ENCODE results near the gene CAND2. TPM values are rescaled to one million over a fixed set of nuclear protein-coding genes. Genes with fewer than 3 reads are reported as not detected.

CAND2 gene
- 16.5 and 17.9 TPM in 2 replicates for polyA plus RNA-seq (2014; cell fraction: cytosol; rRNA removed)
- polyA plus RNA-seq (2014; cell fraction: nucleus; rRNA removed) = 21.2 and 26.5 TPM in 2 replicates

DNA sequence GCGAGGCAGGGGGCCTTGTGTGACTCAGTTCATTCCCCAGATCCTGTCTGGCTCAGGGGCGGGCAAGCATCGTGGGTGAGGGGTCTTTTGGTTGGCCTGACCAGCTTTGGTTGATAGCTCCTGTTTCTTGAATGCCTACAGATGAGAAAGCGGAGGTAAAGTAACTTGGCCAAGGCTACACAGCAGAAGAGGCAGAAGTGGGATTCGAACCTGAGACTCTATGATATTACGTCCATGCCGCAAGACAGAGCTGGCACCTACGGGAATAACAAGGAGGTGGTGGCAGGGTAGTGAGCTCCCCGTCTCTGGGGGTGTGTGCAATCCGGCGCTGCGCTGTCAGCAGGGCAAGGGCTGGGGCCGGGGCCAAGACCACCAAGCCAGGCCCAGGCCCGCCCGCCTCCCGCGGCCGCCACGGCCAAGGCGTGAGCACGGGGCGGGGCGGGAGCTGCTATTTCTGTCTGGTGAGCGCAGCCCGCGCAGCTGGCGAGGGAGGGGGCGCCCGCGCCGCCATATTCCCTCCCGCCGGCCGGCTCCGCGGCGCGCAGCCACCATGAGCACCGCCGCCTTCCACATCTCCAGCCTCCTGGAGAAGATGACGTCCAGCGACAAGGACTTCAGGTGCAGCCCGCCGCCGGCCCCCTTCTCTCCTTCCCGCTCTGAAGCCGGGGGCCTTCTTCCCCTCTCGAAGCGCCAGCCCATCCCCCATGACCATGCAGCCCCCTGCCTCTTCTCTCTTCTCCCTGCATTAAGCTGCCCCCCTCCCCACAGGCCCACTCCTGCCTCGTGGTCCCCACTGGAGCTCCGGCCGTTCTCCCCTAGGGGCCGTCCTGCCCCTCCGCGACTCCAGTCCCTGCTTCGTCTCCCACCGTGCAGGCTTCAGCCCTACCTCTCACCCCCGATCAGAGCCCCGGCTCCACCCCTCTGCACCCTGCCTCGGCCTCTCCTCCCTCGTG, at the start of gene CAND2:
Gene CAND2, plus strand, starts transcription at position 510 of the 953 bp plus-strand sequence. Its CDS starts 41 bp downstream, at position 551.
- DNase-seq (ENCODE audit: low spot score) = peak; percentile 72

GRCh38 chr3:12748477-12748876, 48.0 kb upstream of the CAND2 start:
- DNase-seq (ENCODE audit: low spot score) = no peak

GRCh38 chr3:12750223-12750622, 46.3 kb upstream of the CAND2 start:
- DNase-seq (ENCODE audit: low spot score) = no peak

DNA sequence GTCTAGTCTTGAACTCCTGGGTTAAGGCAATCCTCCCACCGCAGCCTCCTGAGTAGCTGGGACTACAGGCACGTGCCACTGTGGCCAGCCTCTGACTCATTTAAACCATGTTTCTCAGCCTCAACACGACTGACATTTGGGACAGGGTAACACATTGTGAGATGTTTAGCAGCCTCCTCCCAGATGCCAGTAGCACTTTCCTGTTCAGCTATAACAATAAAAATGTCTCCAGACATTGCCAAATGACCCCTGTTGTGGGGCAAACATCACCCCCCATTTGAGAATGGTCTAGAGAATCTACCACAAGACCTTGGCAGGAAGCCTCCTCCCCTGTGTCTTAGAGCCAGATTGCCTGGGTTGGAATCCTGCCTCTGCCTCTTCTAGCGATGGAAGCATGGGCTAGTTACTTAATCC, 45.8 kb upstream of the CAND2 start:
- DNase-seq (ENCODE audit: low spot score) = no peak

- DNase-seq (ENCODE audit: low spot score) = no peak
Observed at GRCh38 chr3:12751571-12751970, 44.9 kb upstream of the CAND2 start.

- no peak for DNase-seq (ENCODE audit: low spot score)
Observed at GRCh38 chr3:12752102-12752501, 44.4 kb upstream of the CAND2 start.

- no peak for DNase-seq (ENCODE audit: low spot score)
Observed at GRCh38 chr3:12752809-12753208, 43.7 kb upstream of the CAND2 start.

DNA sequence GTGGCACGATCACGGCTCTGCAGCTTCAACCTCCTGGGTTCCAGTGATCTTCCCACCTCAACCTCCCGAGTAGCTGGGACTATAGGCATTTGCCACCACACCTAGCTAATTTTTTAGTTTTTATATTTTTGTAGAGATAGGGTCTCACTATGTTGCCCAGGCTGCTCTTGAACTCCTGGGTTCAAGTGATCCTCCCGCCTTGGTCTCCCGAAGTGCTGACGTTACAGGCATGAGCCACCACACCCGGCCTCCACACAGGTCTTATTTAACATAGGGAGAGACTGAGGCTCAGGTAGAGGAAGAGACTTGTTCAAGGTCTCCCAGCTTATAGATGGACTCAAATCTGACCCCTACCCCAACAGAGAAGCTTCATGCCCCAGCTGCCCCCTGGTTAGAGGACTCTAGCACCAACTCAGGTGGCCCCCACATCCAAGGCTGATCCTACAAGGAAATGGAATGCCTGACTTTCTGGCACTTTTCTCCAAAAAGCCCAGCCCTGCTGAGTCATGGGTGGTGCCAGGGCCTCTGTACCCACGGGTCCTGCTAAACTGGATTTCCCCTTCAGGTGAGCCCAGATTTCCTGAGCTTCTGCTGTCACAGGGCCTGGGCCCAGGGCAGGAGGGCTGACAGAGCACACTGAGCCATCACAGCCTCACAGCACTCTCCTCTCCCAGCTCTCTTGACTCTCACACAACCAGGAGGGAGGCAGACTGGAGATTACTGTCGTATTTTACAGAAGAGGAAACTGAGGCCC, 43.0 kb upstream of the CAND2 start:
- no peak for DNase-seq (ENCODE audit: low spot score)

GRCh38 chr3:12754313-12754712, 42.2 kb upstream of the CAND2 start:
- DNase-seq (ENCODE audit: low spot score) = no peak

DNA sequence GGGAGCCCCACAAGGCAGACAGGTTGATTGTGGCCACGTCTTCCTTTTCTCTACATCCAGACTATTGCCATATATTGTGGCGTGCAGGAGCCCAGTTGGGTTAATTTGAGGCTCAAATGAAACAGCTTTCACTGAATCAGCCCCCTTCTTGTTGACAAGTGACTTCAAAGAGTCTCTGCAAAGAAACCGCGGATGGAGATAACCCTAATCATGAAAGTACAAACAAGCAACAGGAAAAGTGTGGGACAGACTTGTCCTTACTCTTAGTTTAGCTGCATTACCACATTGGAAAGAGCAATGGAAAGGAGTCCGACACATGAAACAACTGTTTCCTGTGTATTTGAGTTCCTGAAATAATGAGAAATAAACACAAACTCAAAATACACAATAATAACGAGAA, 40.7 kb upstream of the CAND2 start:
- no peak for DNase-seq (ENCODE audit: low spot score)

- DNase-seq (ENCODE audit: low spot score) = no peak
Observed at GRCh38 chr3:12756175-12756574, 40.3 kb upstream of the CAND2 start.

DNA sequence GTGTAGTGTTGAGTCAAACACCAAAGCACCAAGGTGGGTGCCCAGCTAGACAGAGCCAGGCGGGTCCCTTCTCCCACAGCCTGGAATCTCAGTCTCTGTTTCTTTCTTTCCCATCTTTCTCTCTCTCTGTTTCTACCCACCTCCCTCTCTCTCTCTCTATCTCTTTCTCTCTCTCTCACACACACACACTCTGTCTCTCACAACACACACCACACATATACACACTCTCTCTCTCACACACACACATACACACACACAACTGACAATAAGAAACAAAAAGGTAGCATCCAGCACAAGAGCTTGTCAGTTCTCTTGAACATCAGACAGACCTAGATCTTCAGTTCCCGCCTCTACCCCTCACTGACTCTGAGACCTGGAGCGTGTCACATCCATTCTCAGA, 39.8 kb upstream of the CAND2 start:
- no peak for DNase-seq (ENCODE audit: low spot score)

DNA sequence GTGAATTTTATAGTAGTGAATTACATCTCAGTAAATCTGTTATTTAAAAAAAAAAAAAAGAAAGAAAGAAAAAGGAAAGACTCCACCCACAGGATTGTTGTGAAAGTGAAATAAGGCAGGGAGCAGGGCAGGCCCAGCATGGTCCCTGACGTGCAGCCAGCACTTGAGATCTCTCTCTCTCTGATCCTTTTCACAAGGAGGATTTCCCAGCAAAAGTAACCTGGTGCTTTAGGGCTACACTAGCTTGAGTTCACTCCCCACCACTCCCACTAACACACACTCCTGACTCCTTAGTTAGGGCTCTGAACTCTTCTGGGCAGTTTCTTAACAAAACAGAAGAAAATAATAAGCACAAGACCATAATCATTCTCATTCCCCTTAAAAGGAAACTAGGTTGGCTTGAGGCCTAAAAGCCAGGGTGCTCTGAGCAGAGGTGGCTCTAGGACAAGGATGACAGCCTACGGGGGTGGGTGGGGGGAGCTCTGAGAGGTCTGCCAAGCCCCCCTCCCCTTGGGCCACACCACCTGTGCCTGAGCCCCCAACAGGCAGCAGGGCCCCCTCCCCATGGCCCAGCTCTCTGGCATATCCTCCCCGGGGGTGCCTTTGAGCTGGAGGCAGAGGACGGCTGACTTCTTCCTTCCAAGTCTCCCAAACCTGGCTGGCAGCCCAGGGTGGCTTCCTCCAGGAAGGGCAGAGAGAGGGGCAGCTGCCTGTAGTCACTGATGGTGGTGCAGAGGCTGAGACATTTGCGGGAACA, 38.3 kb upstream of the CAND2 start:
- no peak for DNase-seq (ENCODE audit: low spot score)

GRCh38 chr3:12759097-12759679, 37.3 kb upstream of the CAND2 start, which contains the start of gene TMEM40:
Gene TMEM40 (minus strand): TSS chr3:12759259. CDS start chr3:12749832, 9,427 bp downstream.
- no peak for DNase-seq (ENCODE audit: low spot score)

DNA sequence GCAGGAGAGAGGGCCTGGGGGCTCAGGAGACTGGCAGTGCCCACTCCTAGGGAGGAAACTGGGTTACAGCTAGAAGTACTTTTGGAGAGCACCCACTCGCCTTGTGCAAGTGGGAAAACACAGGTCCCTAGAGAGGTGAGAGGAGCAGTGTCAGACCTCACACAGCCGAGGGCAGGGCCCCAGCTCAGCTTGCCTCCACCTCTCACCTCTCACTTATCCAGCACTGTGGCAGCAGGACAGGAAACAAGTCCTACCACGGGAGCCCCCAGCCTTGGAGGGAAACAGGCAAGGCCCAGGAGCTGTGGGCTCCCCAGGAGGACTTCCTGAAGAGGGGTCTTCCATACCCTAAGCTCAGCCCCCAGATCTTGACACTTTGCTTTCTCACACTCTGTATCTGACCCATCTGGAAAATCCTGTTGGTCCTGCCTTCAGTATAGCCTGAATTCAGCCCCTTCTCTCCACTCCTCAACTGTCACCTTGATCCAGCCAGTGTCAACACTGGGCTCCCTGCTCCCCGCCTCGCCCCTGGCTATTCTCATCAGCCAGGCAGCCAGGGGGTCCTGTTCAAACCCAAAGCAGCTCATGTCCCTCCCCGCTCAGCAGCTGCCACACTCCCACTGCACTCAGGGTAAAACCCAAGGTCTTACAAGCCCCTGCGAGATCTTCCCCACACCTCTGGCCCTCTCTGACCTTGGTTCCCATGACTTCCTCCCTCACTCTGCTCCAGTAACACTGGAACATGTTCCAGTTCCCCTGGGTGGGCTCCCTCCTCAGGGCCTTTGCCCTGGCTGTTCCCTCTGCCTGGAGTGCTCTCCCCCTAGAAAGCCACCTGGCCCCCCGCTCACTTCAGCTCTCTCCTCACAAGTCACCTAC, 36.6 kb upstream of the CAND2 start:
- no peak for DNase-seq (ENCODE audit: low spot score)

- no peak for DNase-seq (ENCODE audit: low spot score)
Observed at GRCh38 chr3:12764171-12764776, 32.2 kb upstream of the CAND2 start.

DNA sequence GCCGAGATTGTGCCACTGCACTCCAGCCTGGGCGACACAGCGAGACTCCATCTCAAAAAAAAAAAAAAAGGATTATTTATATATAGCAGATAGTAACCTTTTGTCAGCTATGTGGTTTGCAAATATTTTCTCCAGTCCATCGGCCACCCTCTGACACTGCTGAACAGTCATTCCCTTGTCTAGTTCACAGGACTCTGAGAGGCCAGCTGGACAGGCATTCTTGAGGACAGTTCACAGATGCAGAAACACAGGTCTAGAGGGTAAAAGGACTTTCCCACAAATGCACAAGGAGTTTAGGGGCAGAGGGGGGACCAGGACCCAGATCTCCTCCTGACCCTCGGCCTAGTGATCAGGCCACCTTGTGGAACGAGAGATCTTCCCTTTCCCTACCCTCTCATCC, 29.9 kb upstream of the CAND2 start:
- no peak for DNase-seq (ENCODE audit: low spot score)

GRCh38 chr3:12768579-12769527, 27.6 kb upstream of the CAND2 start:
- no peak for DNase-seq (ENCODE audit: low spot score)

- no peak for DNase-seq (ENCODE audit: low spot score)
Observed at GRCh38 chr3:12769761-12770160, 26.7 kb upstream of the CAND2 start.
